GM21360 (cell line): ENCODE measurements around the gene KCNJ3.

Experiments
- ATAC-seq: cut with Tn5 transposase; IDR thresholded peaks from one replicate; pipeline ENCODE4 v1.9.1; 2021; ENCODE audit warnings: mild to moderate bottlenecking, moderate library complexity; ENCODE audit not compliant: unreplicated experiment

Gene KCNJ3, protein sequence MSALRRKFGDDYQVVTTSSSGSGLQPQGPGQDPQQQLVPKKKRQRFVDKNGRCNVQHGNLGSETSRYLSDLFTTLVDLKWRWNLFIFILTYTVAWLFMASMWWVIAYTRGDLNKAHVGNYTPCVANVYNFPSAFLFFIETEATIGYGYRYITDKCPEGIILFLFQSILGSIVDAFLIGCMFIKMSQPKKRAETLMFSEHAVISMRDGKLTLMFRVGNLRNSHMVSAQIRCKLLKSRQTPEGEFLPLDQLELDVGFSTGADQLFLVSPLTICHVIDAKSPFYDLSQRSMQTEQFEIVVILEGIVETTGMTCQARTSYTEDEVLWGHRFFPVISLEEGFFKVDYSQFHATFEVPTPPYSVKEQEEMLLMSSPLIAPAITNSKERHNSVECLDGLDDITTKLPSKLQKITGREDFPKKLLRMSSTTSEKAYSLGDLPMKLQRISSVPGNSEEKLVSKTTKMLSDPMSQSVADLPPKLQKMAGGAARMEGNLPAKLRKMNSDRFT

GRCh38 chr2:154698296-154698720 is at the start of gene KCNJ3:
KCNJ3 (plus strand) TSS chr2:154698695; CDS start chr2:154698776, 81 bp downstream.
- ATAC-seq = no peak

DNA sequence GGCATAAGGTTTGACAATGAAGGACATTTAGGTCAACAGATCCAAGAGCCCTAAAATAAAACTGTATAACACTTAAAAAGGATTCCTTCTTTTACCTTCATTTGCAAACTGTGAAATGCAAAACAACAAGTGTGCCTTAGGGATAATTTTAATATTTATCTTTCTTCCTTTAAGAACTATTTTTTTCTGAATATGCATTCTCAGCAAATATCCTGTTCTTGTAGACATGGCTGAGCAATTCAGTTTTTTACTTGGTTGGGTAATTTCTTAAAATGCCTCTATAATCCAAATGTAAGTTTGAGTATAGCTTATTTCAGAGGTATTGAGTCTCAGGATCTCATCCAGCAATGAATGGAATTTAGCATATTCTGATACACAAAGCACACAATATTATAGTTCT is 43.0 kb upstream of the KCNJ3 start:
- no peak for ATAC-seq

DNA sequence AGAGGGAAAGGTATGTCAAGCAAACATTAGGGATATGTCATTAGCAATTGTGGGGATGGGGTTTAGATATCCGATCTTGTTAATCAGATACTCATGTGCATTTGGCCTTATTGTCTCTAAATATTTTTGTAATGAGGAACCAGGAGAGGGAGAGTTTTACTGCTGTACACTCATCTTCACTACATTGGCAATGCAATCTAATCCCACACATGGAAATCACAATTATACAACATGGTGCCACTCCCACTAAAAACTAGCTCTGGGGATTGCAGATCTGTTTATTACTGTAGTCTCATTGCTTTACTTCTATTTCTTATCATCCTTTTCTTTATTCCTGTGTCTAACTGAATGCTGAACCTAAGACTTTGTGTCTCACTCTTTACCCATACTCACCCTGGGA is 39.6 kb upstream of the KCNJ3 start:
- no peak for ATAC-seq

DNA sequence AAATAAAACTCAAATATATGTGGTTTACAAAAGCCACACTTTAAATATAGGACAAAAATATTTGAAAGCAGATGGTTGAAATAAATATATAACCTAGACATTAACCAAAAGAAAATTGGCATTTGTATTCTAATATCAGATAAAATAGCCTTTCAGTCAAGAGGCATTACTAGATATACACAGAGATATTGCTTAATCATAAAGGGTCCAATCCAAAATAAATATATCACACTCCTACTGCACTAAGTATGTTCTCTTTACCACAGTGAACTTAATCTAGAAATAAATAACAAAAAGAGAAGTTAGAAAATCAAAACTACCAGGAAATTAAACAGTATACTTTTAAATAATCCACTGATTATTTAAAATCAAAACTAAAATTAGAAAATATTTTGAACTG is 34.2 kb upstream of the KCNJ3 start:
- ATAC-seq = no peak

DNA sequence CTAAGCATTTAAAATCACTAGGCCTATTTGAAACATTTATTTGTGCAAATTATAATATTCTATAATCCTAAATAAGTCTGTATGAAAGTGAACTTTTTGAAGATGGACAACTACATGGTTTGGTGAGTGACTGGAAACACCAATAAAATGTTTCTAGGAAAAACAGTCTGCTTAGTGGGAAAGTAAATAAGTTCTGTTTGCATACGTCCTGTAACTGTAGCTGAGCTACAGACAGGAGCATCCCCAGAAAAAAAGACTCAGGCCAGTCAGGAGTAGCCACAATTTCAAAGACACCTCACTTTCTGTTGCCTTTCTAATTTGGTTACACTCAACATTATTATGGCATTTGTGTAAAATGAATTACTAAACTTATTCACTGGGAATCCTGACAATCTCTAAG is 28.4 kb upstream of the KCNJ3 start:
- no peak for ATAC-seq

DNA sequence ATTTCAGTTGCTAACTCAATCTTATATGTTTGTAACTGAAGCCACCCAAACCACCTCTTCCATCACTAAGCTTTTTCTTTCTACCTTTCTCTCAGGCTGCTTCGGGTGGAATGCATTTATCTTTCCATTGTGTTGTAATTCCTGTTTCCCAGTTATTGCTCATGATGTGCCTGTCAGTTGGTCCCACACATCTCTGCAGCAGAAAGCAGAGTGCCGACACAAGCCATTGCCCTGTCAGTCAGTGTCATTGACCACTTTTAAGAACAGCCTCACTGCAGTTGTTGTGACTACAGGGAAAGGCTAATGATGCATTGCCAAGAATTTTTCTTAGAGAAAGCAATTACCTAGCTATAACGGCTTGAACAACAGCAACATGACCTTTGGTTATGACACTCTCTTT is 24.8 kb upstream of the KCNJ3 start:
- ATAC-seq = no peak

- ATAC-seq = no peak
Observed at GRCh38 chr2:154677401-154677800, 21.1 kb upstream of the KCNJ3 start.

GRCh38 chr2:154681741-154682140 is 16.8 kb upstream of the KCNJ3 start:
- ATAC-seq = no peak

- no peak for ATAC-seq
Observed at GRCh38 chr2:154686162-154686561, 12.3 kb upstream of the KCNJ3 start.

- no peak for ATAC-seq
Observed at GRCh38 chr2:154688373-154688772, 10.1 kb upstream of the KCNJ3 start.

DNA sequence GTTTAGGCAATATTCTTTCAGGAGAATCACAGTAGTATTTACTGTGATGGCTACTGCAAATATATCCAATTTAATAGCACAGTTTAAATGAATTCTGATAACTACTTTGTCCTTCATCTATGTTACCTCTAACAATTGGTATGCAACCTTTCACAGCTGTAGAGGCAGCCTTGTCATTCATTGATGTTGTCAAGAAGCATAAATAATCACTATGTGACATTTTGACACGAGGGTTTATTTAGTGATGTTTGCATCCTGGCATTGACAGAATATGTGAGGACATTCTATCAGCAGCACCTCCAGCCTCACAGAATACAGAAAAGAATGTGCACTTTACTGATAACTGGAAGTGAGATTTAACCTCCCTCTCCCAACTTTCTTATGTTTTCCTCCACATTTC is 9.3 kb upstream of the KCNJ3 start:
- ATAC-seq = no peak

- ATAC-seq = no peak
Observed at GRCh38 chr2:154692927-154693326, 5.6 kb upstream of the KCNJ3 start.

- no peak for ATAC-seq
Observed at GRCh38 chr2:154693741-154694340, 4.7 kb upstream of the KCNJ3 start.

DNA sequence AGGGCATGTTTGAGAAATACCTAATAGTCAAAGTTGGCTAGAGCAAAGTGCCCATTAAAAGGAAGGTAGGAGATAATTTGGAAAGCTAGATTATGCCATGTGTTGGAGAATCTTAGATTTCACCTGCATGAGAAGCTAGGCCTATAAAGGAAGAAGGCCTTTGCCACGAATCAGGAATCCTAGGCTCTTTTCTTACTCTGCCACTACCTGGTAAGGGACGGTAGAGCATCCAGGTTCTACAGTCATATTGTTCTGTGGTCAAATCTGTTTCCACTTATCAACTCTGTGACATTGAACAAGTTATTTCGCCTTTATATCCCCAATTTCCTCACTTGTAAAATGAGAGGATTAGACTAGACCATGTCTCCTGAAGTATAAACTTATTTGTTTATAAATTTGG is 3.6 kb upstream of the KCNJ3 start:
- ATAC-seq = no peak

DNA sequence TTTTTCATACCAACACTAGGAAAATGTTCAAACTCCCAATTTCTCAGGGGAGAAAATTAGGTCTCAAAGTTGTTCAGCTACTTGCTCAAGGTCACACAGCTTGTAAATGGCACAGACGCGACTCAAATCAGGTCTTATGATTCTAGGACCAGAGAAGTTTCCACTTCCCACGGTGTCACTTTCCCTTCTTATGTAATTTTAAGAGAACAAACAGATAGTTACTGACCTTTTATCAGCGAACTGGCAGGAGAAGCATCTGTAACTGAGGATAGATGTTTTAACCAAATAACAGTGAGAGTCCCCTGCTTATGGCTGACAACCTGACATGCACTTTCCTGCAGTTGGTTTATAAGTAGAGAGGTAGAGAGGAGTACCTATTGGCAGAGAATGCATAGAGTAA is 2.1 kb upstream of the KCNJ3 start:
- ATAC-seq = no peak

GRCh38 chr2:154696810-154697417 is 1.6 kb upstream of the KCNJ3 start:
- ATAC-seq = no peak

DNA sequence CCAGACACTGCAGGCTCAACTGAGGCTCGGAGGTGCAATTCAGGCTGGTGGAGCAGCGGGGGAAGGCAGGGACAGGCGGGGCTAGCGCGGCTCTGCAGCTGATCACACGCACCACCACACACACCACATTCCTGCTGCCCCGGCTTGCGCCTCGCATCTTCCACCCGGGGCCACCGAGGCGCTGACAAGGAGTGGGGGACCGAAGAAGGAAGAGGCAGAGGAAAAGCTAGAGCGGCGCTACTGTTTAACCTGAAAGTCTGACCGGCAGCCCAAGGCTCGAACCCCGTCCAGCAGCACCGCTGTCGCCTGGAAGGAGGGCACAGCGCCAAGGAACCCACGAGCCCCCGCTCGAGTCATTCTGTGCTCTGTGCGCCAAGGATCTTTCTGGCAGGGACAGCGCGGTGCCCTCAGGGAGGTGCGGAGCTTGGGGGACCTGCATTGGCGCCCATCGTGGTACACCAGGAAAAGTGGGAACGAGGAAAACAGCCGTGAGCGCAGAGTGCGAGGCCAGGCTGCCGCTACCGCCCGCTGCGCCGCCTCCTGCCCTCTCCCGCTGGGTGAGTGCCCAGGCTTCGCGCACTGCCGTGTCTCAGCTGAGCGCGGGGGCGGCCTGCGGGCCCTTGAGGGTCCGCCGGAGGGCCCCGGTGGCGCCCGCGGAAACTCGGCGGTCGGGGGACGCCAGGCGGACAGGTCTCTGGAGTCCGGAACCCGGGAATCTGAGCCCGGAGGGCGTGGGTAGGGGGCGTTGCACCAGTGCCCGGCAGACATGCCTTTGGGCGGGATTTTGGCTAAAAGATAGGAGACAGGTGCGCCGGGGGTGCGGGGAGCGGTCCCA is 860 bp upstream of the KCNJ3 start:
- no peak for ATAC-seq

- no peak for ATAC-seq
Observed at GRCh38 chr2:154698721-154699574, 453 bp downstream of the KCNJ3 start.

- ATAC-seq = no peak
Observed at GRCh38 chr2:154699575-154699930, 1.1 kb downstream of the KCNJ3 start.

DNA sequence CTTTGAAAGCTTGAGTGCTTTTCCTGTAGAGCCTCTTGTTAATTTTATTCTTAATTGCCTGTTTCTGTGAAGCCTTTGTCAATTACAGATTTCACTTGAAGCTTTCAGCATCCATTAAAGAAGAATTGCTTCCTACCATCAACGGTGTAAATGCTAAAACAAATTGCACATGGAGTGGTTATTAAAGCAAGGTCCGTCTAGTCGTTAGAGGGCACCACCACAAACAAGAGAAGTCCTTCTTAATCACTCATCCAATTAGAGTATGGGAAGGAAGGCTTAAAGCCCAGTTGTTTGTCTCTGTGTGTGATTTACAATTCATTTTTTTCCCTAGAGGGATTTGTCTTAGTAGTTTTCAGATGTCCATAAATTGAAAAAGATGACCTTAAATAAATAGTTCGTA is 1.6 kb downstream of the KCNJ3 start:
- ATAC-seq = no peak
